GM23338 (cell line): ENCODE data around the gene KCNK17. TPM values are rescaled to one million over a fixed set of nuclear protein-coding genes. Genes with fewer than 3 reads are reported as not detected.

Experiments used
- ATAC-seq: fragments of 200-7000 bp; cut with Tn5 transposase; 3 replicates; pipeline ENCODE4 v1.9.1; 2020
- DNase-seq: peaks from one replicate; pipeline ENCODE4 v3.0.0-alpha.2; 2015; ENCODE audit warnings: low spot score
- H2AFZ ChIP-seq: fragments of 200-600 bp; sonication (generic); 2 replicates; pipeline ENCODE4 v1.8.0; 2016; ENCODE audit warnings: antibody characterized with exemption, mild to moderate bottlenecking, moderate library complexity
- H3F3A ChIP-seq: fragments of 200-600 bp; sonication (generic); replicated peaks from 2 replicates; pipeline ENCODE4 v1.8.0; 2017; ENCODE audit warnings: antibody characterized with exemption, mixed run types, low read depth
- H3K27ac ChIP-seq: fragments of 200-600 bp; sonication (generic); 2 replicates; pipeline ENCODE4 v1.6.1; 2016; ENCODE audit warnings: low read depth
- H3K27me3 ChIP-seq: fragments of 200-600 bp; sonication (generic); 2 replicates; pipeline ENCODE4 v1.8.0; 2016; ENCODE audit warnings: mild to moderate bottlenecking, mixed run types, moderate library complexity; ENCODE audit not compliant: insufficient read depth
- H3K36me3 ChIP-seq: fragments of 200-600 bp; sonication (generic); 2 replicates; pipeline ENCODE4 v1.8.0; 2016; ENCODE audit warnings: mild to moderate bottlenecking; ENCODE audit not compliant: insufficient read depth
- H3K4me1 ChIP-seq: fragments of 200-600 bp; sonication (generic); 2 replicates; pipeline ENCODE4 v1.8.0; 2016; ENCODE audit warnings: mild to moderate bottlenecking, moderate library complexity; ENCODE audit not compliant: insufficient read depth
- H3K4me2 ChIP-seq: fragments of 200-600 bp; sonication (generic); 2 replicates; pipeline ENCODE4 v1.7.1; 2017; ENCODE audit warnings: mixed run types
- H3K4me3 ChIP-seq: fragments of 200-600 bp; sonication (generic); 2 replicates; pipeline ENCODE4 v1.6.1; 2016; ENCODE audit warnings: mixed run types
- H3K79me2 ChIP-seq: fragments of 200-600 bp; sonication (generic); replicated peaks from 2 replicates; pipeline ENCODE4 v1.8.0; 2017; ENCODE audit warnings: mild to moderate bottlenecking; ENCODE audit not compliant: insufficient read depth
- H3K9me2 ChIP-seq: fragments of 200-600 bp; sonication (generic); 2 replicates; pipeline ENCODE4 v1.8.0; 2017; ENCODE audit not compliant: insufficient read depth
- H4K20me1 ChIP-seq: fragments of 200-600 bp; sonication (generic); replicated peaks from 2 replicates; pipeline ENCODE4 v1.8.0; 2017; ENCODE audit warnings: mild to moderate bottlenecking; ENCODE audit not compliant: insufficient read depth
- H3K27ac Mint-ChIP-seq: 2 replicates; pipeline ENCODE4 v1.8.0; 2020; ENCODE audit warnings: inconsistent platforms, mild to moderate bottlenecking, moderate library complexity, mixed read lengths
- H3K27me3 Mint-ChIP-seq: 3 replicates; pipeline ENCODE4 v1.8.0; 2022; ENCODE audit warnings: low read depth, mild to moderate bottlenecking, moderate library complexity, mixed read lengths, inconsistent platforms; ENCODE audit not compliant: insufficient read depth, poor library complexity
- H3K36me3 Mint-ChIP-seq: 3 replicates; pipeline ENCODE4 v1.8.0; 2021; ENCODE audit warnings: low read depth, mild to moderate bottlenecking, inconsistent platforms, moderate library complexity, mixed read lengths
- H3K4me1 Mint-ChIP-seq: 3 replicates; pipeline ENCODE4 v1.8.0; 2020; ENCODE audit warnings: mild to moderate bottlenecking, inconsistent platforms, mixed read lengths
- H3K4me3 Mint-ChIP-seq: 3 replicates; pipeline ENCODE4 v1.8.0; 2021; ENCODE audit warnings: moderate library complexity, mild to moderate bottlenecking, inconsistent platforms, mixed read lengths
- H3K9me3 Mint-ChIP-seq: 3 replicates; pipeline ENCODE4 v1.8.0; 2020; ENCODE audit warnings: moderate library complexity, mild to moderate bottlenecking, inconsistent platforms, mixed read lengths
- CREB1 ChIP-seq: fragments of 250-450 bp; sonication (Bioruptor Pico); IDR thresholded peaks from 2 replicates; pipeline ENCODE4 v1.5.0; 2020; ENCODE audit warnings: low read depth, mild to moderate bottlenecking, moderate library complexity
- ETS1 ChIP-seq: IDR thresholded peaks from 2 replicates; pipeline ENCODE4 v1.6.1; 2016; ENCODE audit warnings: antibody characterized with exemption
- EZH2 ChIP-seq: fragments of 200-600 bp; sonication (generic); IDR thresholded peaks from one replicate; pipeline ENCODE4 v1.8.0; 2017; ENCODE audit warnings: antibody characterized with exemption, mild to moderate bottlenecking, low read depth; ENCODE audit not compliant: unreplicated experiment
- EZH2phosphoT487 ChIP-seq: fragments of 200-600 bp; sonication (generic); IDR thresholded peaks from one replicate; pipeline ENCODE4 v1.8.1; 2018; ENCODE audit warnings: antibody characterized with exemption; ENCODE audit not compliant: unreplicated experiment
- JUNB ChIP-seq: IDR thresholded peaks from one replicate; pipeline ENCODE4 v1.6.1; 2016; ENCODE audit warnings: antibody characterized with exemption; ENCODE audit not compliant: unreplicated experiment
- NANOG ChIP-seq: IDR thresholded peaks from 2 replicates; pipeline ENCODE4 v1.6.1; 2016; ENCODE audit warnings: antibody characterized with exemption, borderline replicate concordance
- REST ChIP-seq: IDR thresholded peaks from one replicate; pipeline ENCODE4 v1.6.1; 2018; ENCODE audit warnings: antibody characterized with exemption; ENCODE audit not compliant: unreplicated experiment
- STAT1 ChIP-seq: IDR thresholded peaks from one replicate; pipeline ENCODE4 v1.6.1; 2016; ENCODE audit warnings: antibody characterized with exemption; ENCODE audit not compliant: unreplicated experiment
- ZNF462 ChIP-seq: fragments of 250-450 bp; sonication (Bioruptor Pico); IDR thresholded peaks from 2 replicates; pipeline ENCODE4 v1.5.0; 2020; ENCODE audit warnings: mild to moderate bottlenecking, moderate library complexity
- polyA plus RNA-seq: library from polyadenylated mRNA; unstranded; fragments of >200 nt; fragmentation: Nextera tagmentation; extraction: Ambion mirVana; gene quantifications from 2 replicates; pipeline ENCODE4 v1.2.1, GENCODE V29; 2016
- total RNA-seq: library from RNA; depleted of rRNA; stranded (reverse); fragments of >200 nt; shearing (Covaris generic); gene quantifications from 2 replicates; pipeline ENCODE4 v1.2.3, GENCODE V29; 2014

The KCNK17 gene
- total and polyA plus RNA-seq, 2 experiments from 2014 or later, result 2.2 to 3.1 TPM

GRCh38 chr6:39328066-39328465 is 13.8 kb upstream of the KCNK17 start (continued):
- TF ChIP-seq REST, result no peak
- TF ChIP-seq STAT1, result no peak
- no peak for TF ChIP-seq EZH2phosphoT487
- TF ChIP-seq NANOG, result no peak
- no peak for TF ChIP-seq EZH2
- TF ChIP-seq JUNB, result no peak

GRCh38 chr6:39327507-39327906 is 13.3 kb upstream of the KCNK17 start:
- Histone ChIP-seq H3K36me3 (no peaks in the 10 kb centered on the region), H3K4me1 (no peaks in the 10 kb centered on the region), H3K79me2 (no peaks in the 10 kb centered on the region), H3F3A (no peaks in the 10 kb centered on the region), H2AFZ (no peak overlapping the region), H3K9me2 (no peaks in the 10 kb centered on the region), H3K27me3 (no peaks in the 10 kb centered on the region), H4K20me1 (no peaks in the 10 kb centered on the region), H3K4me2 (no peak overlapping the region), H3K27ac (no peak overlapping the region), H3K4me3 (no peak overlapping the region)
- ATAC-seq, result no peak
- no peaks in the 10 kb centered on the region; the same call in 2 of the 3 replicates for H3K4me1 Mint-ChIP-seq
- no peak overlapping the region for H3K27ac Mint-ChIP-seq
- DNase-seq, result no peak
- H3K27me3 Mint-ChIP-seq, result peaks cover 2% of the 10 kb centered on the region
- no peak for TF ChIP-seq ZNF462 (CRISPR knock-in tag)
- no peak for TF ChIP-seq ETS1
- TF ChIP-seq EZH2phosphoT487, result no peak
- no peak for TF ChIP-seq CREB1 (CRISPR knock-in tag)
- no peak for TF ChIP-seq STAT1
- H3K36me3 Mint-ChIP-seq, result no peaks in the 10 kb centered on the region; the same call in 2 of the 3 replicates
- no peaks in the 10 kb centered on the region for H3K9me3 Mint-ChIP-seq
- H3K4me3 Mint-ChIP-seq, result no peak overlapping the region
